Loucy (cell line): ENCODE measurements around the gene PPIL1.

Experiments
- H2AFZ ChIP-seq: fragments of 200-600 bp; sonication (generic); 2 replicates; pipeline ENCODE4 v1.6.0; 2016; ENCODE audit warnings: antibody characterized with exemption, mild to moderate bottlenecking, low read length, moderate library complexity
- H3F3A ChIP-seq: fragments of 200-600 bp; 2 replicates; pipeline ENCODE4 v1.6.0; 2016; ENCODE audit warnings: antibody characterized with exemption, low read depth, mild to moderate bottlenecking
- H3K27me3 ChIP-seq: fragments of 200-600 bp; sonication (generic); 2 replicates; pipeline ENCODE4 v1.6.1; 2014; ENCODE audit warnings: low read length, mild to moderate bottlenecking; ENCODE audit not compliant: insufficient read depth, poor library complexity, severe bottlenecking
- H3K36me3 ChIP-seq: fragments of 200-600 bp; sonication (generic); 2 replicates; pipeline ENCODE4 v1.6.1; 2016; ENCODE audit warnings: low read length; ENCODE audit not compliant: insufficient read depth
- H3K4me1 ChIP-seq: fragments of 200-600 bp; sonication (generic); 2 replicates; pipeline ENCODE4 v1.5.1; 2014; ENCODE audit warnings: low read length, mild to moderate bottlenecking; ENCODE audit not compliant: insufficient read depth, poor library complexity, severe bottlenecking
- H3K4me2 ChIP-seq: fragments of 200-600 bp; sonication (generic); 2 replicates; pipeline ENCODE4 v1.6.0; 2014; ENCODE audit warnings: antibody characterized with exemption, low read length, low read depth, mild to moderate bottlenecking; ENCODE audit not compliant: poor library complexity, severe bottlenecking
- H3K4me3 ChIP-seq: fragments of 200-600 bp; sonication (generic); 2 replicates; pipeline ENCODE4 v1.5.1; 2014; ENCODE audit warnings: low read length, mild to moderate bottlenecking, mixed read lengths; ENCODE audit not compliant: poor library complexity, severe bottlenecking
- H3K79me2 ChIP-seq: fragments of 200-600 bp; sonication (generic); 2 replicates; pipeline ENCODE4 v1.6.1; 2014; ENCODE audit warnings: low read length; ENCODE audit not compliant: insufficient read depth
- H3K9ac ChIP-seq: fragments of 200-600 bp; sonication (generic); 2 replicates; pipeline ENCODE4 v1.6.0; 2014; ENCODE audit warnings: mild to moderate bottlenecking, low read depth, low read length, moderate library complexity; ENCODE audit not compliant: poor library complexity, severe bottlenecking
- H3K9me2 ChIP-seq: fragments of 200-600 bp; sonication (generic); replicated peaks from 2 replicates; pipeline ENCODE4 v1.6.1; 2016; ENCODE audit warnings: low read depth, low read length, mixed read lengths
- H3K9me3 ChIP-seq: fragments of 200-600 bp; sonication (generic); 2 replicates; pipeline ENCODE4 v1.6.1; 2014; ENCODE audit warnings: mild to moderate bottlenecking, antibody characterized with exemption, low read length, low read depth; ENCODE audit not compliant: insufficient read depth
- H4K20me1 ChIP-seq: fragments of 200-600 bp; sonication (generic); 2 replicates; pipeline ENCODE4 v1.6.0; 2014; ENCODE audit warnings: antibody characterized with exemption, low read length, mild to moderate bottlenecking; ENCODE audit not compliant: insufficient read depth, poor library complexity, severe bottlenecking
- CTCF ChIP-seq: fragments of 200-600 bp; sonication (generic); conservative IDR thresholded peaks from 2 replicates; pipeline ENCODE4 v1.5.1; 2014; ENCODE audit warnings: mild to moderate bottlenecking, antibody characterized with exemption, low read length
- EZH2phosphoT487 ChIP-seq: fragments of 200-600 bp; IDR thresholded peaks from 2 replicates; pipeline ENCODE4 v1.6.1; 2018; ENCODE audit warnings: antibody characterized with exemption, mild to moderate bottlenecking, moderate library complexity, borderline replicate concordance

The PPIL1 gene

GRCh38 chr6:36843170-36843569 is 31.4 kb downstream of the PPIL1 start:
- H3K9me2 ChIP-seq = no peaks in the 10 kb centered on the region
- no peak overlapping the region for H3K9ac ChIP-seq
- no peaks in the 10 kb centered on the region for H3K79me2 ChIP-seq
- H2AFZ ChIP-seq = no peak overlapping the region
- H3F3A ChIP-seq = no peaks in the 10 kb centered on the region
- no peak overlapping the region for H3K4me2 ChIP-seq
- no peaks in the 10 kb centered on the region for H3K27me3 ChIP-seq
- no peaks in the 10 kb centered on the region for H3K36me3 ChIP-seq
- TF ChIP-seq EZH2phosphoT487 = no peak
- TF ChIP-seq CTCF = no peak
- no peaks in the 10 kb centered on the region for H3K4me1 ChIP-seq
- no peak overlapping the region for H3K4me3 ChIP-seq
- H4K20me1 ChIP-seq = no peaks in the 10 kb centered on the region
- no peaks in the 10 kb centered on the region for H3K9me3 ChIP-seq

GRCh38 chr6:36841756-36842155 is 32.8 kb downstream of the PPIL1 start:
- no peaks in the 10 kb centered on the region for H3K36me3 ChIP-seq
- no peaks in the 10 kb centered on the region for H3K79me2 ChIP-seq

DNA sequence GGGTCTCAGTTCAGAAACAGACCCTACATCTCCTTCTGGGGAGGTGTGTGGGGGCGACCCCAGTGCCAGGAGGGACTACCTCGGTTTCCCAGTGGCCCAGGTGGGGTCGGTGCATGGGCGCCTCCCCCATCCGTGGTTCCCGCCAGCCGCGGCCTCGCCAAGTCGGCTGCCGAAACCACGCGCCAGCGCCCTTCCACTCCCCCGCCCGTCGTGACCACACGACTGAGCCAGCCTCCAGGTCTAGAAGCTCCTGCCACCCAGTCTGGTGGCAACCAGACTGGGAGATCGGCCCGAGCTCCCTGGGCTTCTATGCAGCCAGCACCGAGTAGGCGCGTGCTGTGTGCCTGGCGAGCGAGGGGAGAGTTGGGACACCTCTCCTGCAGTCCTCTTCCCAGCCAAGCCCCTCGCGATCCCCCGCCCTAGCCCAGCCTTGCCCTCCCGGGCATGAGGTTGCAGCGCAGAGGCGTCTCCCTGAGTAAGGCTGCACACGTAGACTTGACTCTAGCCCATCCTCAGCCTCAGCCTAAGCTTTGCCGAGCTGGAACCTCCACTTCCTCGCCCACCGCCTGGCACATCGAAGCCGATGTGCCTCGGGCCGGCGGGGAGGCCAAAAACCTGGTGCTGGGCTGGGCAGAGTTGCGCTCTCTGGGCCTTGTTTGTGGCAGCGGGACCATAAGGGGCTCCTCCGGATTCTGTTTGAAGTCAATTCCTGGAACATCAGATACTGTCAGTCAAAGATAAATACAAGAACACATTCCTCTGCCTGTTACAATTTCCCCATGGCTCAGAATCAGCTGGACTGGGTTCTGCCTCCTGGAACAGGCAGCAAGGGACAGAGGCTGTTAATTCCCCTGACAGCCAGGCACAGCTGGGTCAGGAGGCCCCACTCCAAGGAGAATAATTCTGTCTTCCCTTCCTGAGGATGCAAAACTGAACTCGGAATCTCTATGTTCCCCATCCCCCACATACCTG is 33.9 kb downstream of the PPIL1 start:
- H3K9me3 ChIP-seq = no peaks in the 10 kb centered on the region
- no peaks in the 10 kb centered on the region for H4K20me1 ChIP-seq
- H3K27me3 ChIP-seq = no peaks in the 10 kb centered on the region
- no peak overlapping the region for H2AFZ ChIP-seq
- no peaks in the 10 kb centered on the region for H3K36me3 ChIP-seq
- no peaks in the 10 kb centered on the region for H3K79me2 ChIP-seq
- no peak overlapping the region for H3K4me2 ChIP-seq
- H3K9ac ChIP-seq = no peak overlapping the region
- H3K4me3 ChIP-seq = no peak overlapping the region
- no peaks in the 10 kb centered on the region for H3F3A ChIP-seq
- no peaks in the 10 kb centered on the region for H3K9me2 ChIP-seq
- H3K4me1 ChIP-seq = no peaks in the 10 kb centered on the region
- no peak for TF ChIP-seq CTCF
- TF ChIP-seq EZH2phosphoT487 = no peak

More at GRCh38 chr6:36841756-36842155, 32.8 kb downstream of the PPIL1 start:
- Histone ChIP-seq H3K4me1 (no peaks in the 10 kb centered on the region), H3K9ac (no peak overlapping the region), H3K9me3 (no peaks in the 10 kb centered on the region), H3K27me3 (no peaks in the 10 kb centered on the region), H3F3A (no peaks in the 10 kb centered on the region), H3K4me3 (no peak overlapping the region), H3K9me2 (no peaks in the 10 kb centered on the region), H3K4me2 (no peak overlapping the region), H4K20me1 (no peaks in the 10 kb centered on the region), H2AFZ (no peak overlapping the region)
- TF ChIP-seq CTCF (no peak), EZH2phosphoT487 (no peak)
